UCSD-AML1 (cell line): Measurements from ENCODE around the gene C2orf81.
"Not testable (repeated sequence)": the region's sequence is repeated elsewhere in the genome, so short reads cannot be mapped to it uniquely, and the experiment has no call there.

Experiments used
- DNase-seq: peaks from one replicate; lab custom pipeline; 2025; ENCODE audit not compliant: unreplicated experiment; lab: John Stamatoyannopoulos, UW

Gene C2orf81

GRCh38 chr2:74442483-74443297, 21.3 kb upstream of the C2orf81 start:
- not testable (repeated sequence) for DNase-seq

GRCh38 chr2:74441690-74442482, 20.5 kb upstream of the C2orf81 start, which contains the start of gene RTKN:
Gene RTKN (minus strand): TSS chr2:74441937. CDS start chr2:74441816, 121 bp downstream.
- no peak for DNase-seq

- DNase-seq = no peak
These were observed 19.8 kb upstream of the C2orf81 start for GRCh38 chr2:74441170-74441689.

GRCh38 chr2:74440378-74441169, 19.2 kb upstream of the C2orf81 start:
- peak; percentile 91 for DNase-seq

GRCh38 chr2:74439803-74440377, 18.5 kb upstream of the C2orf81 start:
- no peak for DNase-seq

DNA sequence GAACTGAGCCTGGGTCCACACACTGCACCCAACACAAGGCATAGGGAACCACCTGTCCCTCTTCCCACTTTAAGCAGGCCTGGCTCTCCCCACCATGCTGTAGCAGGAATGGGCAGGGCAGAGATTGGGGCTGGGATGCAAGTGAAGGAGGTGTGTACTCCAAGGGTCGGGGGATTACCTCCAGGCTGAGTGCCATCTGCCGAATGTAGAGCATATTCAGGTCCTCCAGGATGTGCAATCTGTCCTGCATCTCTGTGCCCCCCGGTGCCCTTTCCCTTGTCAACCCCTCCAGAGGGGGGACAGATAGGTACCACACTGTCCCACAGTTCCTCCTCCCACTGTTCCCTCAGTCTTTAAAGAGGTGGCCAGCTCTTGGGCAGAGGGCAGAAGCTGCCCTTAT, 18.0 kb upstream of the C2orf81 start:
- DNase-seq = no peak

- DNase-seq = no peak
These were observed 16.8 kb upstream of the C2orf81 start for GRCh38 chr2:74438248-74438647.

GRCh38 chr2:74436848-74437695, 15.7 kb upstream of the C2orf81 start:
- no peak for DNase-seq

DNA sequence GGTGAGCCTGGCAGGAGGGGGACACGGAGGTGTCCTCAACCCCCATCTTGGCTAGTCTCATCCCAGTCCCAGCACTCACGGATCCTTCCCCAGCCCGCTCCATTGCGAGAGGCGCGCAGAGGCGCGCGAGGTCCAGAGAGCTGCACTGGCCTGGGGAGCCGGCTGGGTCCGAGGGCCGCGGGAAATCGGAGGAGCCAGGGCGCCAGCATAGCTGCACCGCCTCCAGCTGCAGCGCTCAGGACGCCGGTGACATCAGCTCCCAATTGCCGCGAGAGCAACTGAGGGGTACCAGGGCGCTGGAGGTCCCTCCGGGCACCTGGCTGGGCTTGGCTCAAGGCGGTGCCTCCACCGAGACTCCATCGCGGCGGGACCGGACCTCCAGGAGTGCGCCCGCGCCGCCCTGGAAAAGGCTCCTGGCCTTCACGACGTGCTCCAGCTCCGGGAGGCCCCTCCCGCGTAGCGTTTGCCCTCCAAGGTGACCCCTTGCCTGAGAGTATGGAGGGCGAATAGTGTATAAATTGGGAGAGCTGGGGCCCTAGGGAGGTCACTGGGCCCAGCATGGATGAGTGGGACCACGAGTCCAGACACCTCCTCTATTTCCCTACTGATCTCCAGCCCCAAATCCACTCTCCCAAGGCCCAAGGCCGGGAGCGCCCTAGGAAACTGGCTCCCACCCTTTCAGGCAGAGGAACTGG, 14.8 kb upstream of the C2orf81 start:
- no peak for DNase-seq

- DNase-seq = no peak
These were observed 9.1 kb upstream of the C2orf81 start for GRCh38 chr2:74430502-74430901.

DNA sequence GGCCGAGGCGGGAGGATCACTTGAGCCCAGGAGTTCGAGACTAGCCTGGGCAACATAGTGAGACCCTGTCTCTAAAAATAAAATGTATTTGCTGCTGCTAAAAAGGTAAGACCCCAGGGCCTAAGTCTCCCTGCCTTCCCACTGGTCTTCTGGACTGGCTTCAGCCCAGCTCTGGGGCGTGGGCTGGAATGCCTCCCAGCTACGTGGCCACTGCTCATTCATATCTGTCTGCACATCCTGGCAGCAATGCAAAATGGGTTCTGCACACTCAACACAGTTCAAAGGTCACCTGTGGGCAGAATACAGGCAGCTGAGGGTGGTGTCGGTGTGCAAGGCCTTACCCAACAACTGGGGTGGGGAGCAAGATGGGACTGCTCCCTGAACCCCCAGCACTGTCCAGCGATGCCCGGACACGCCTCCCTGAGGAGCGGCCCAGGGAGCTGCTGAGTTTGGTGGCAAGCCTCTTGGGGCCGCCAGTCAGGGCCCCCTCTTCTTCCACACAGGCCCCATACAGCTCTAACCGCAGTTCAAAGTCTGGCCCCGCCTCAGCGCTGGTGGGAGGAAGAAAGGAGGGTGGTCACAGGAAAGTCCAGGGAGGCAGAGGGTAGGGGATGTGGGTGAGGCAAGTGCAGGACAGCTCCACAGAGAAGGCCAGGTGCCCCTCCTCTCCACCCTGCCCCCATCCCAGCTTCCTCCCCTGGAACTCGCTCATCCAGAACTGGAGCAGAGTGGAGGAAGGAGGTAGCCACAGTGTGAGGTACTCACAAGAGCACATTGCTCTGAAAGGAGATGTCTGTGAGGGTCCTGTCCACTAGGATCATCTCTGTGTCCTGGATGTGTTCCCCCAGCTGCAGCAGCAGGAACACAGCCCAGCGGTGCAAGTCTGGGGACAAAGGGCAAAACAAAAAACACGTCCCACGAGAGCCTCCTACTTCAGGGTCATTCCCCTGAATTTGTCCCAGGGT, 8.3 kb upstream of the C2orf81 start:
- no peak for DNase-seq

DNA sequence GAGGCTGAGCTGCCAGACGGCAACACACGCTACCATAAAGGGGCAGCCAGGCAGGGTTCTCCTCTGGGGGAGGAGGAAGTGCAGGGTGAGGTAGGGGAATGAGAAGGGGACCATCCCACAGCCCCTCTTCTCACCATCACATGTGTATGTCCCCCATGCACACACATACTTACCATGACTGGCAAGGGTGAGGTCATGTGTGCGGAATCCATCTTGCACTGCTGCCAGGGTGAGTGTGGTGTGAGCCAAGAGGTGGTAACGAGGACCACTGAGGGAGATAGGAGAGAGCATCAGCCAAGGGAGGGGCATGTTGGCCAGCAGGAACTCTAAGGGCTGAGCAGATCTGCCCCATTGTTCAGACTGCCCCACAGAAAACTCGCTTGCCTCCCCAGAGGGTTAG, 7.3 kb upstream of the C2orf81 start:
- DNase-seq = no peak

DNA sequence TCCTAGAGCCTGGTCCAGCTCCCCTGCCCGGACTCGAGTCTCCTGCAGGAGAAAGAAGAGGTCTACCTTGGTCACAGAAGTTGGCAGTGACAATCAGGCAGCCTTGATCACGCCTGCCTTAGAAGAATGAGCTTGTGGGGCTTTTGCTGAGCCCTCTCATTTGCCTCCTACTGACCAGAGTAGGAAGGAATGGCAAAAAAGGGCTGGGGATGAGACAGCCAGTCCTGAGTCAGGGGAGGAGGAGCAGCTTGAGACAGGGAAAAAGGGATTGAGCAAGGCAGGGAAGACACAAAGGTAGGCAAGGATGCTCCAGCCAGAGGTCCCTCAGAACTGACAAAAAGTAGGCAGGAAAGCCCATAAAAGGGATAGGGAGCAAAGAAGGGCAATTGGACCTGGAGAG, 6.1 kb upstream of the C2orf81 start:
- DNase-seq = no peak

- no peak for DNase-seq
These were observed 4.9 kb upstream of the C2orf81 start for GRCh38 chr2:74426181-74426758.

- no peak for DNase-seq
These were observed 4.1 kb upstream of the C2orf81 start for GRCh38 chr2:74425523-74425922.

GRCh38 chr2:74424995-74425406, 3.6 kb upstream of the C2orf81 start:
- DNase-seq = no peak

GRCh38 chr2:74424139-74424992, 2.9 kb upstream of the C2orf81 start:
- DNase-seq = no peak
